Neural cell (in vitro differentiated cells): ENCODE data around the gene PIK3AP1.

Experiments used
- CTCF ChIP-seq: fragments of 450-650 bp; IDR thresholded peaks from 2 replicates; pipeline ENCODE4 v1.5.1; 2014; ENCODE audit warnings: antibody characterized with exemption, mild to moderate bottlenecking, moderate library complexity; ENCODE audit not compliant: poor library complexity, severe bottlenecking
- EP300 ChIP-seq: fragments of 450-650 bp; conservative IDR thresholded peaks from 2 replicates; pipeline ENCODE4 v1.6.1; 2014; ENCODE audit warnings: antibody characterized with exemption, mild to moderate bottlenecking, moderate library complexity; ENCODE audit not compliant: poor library complexity, severe bottlenecking
- EZH2 ChIP-seq: fragments of 200-600, 300-800 bp; shearing (Covaris generic), sonication (generic); IDR thresholded peaks from 2 replicates; pipeline ENCODE4 v1.6.1; 2014; ENCODE audit warnings: antibody characterized with exemption, low read length, borderline replicate concordance, mild to moderate bottlenecking; ENCODE audit not compliant: insufficient read depth, poor library complexity, severe bottlenecking
- MXI1 ChIP-seq: fragments of 450-650 bp; conservative IDR thresholded peaks from 2 replicates; pipeline ENCODE4 v1.6.1; 2014; ENCODE audit warnings: antibody characterized with exemption, mild to moderate bottlenecking; ENCODE audit not compliant: poor library complexity, severe bottlenecking
- POLR2AphosphoS5 ChIP-seq: IDR thresholded peaks from 2 replicates; pipeline ENCODE4 v1.6.1; 2012
- RAD21 ChIP-seq: fragments of 450-650 bp; conservative IDR thresholded peaks from 2 replicates; pipeline ENCODE4 v1.6.1; 2014; ENCODE audit warnings: antibody characterized with exemption, mild to moderate bottlenecking, moderate library complexity
- REST ChIP-seq: IDR thresholded peaks from 2 replicates; pipeline ENCODE4 v1.6.1; 2012; ENCODE audit warnings: borderline replicate concordance
- SMC3 ChIP-seq: fragments of 450-650 bp; conservative IDR thresholded peaks from 2 replicates; pipeline ENCODE4 v1.6.1; 2014; ENCODE audit warnings: antibody characterized with exemption, mild to moderate bottlenecking, moderate library complexity; ENCODE audit not compliant: poor library complexity
- TAF1 ChIP-seq: IDR thresholded peaks from 2 replicates; pipeline ENCODE4 v1.6.1; 2012; ENCODE audit warnings: low read depth

- no peak for TF ChIP-seq EP300
- TF ChIP-seq CTCF = no peak
- no peak for TF ChIP-seq TAF1
- no peak for TF ChIP-seq RAD21
- no peak for TF ChIP-seq REST
- TF ChIP-seq EZH2 = no peak
- no peak for TF ChIP-seq SMC3
- TF ChIP-seq POLR2AphosphoS5 = no peak
- TF ChIP-seq MXI1 = no peak
Measured at GRCh38 chr10:96642530-96642929, 77.8 kb downstream of the PIK3AP1 start.
